Pancreas (tissue), 10 donors: ENCODE results near the gene SHROOM3. TPM values are rescaled to one million over a fixed set of nuclear protein-coding genes. Genes with fewer than 3 reads are reported as not detected.
"Not testable (repeated sequence)": the region's sequence is repeated elsewhere in the genome, so short reads cannot be mapped to it uniquely, and the experiment has no call there.

Experiments
- ATAC-seq, 4 donors: fragments of 200-7000 bp; cut with Tn5 transposase; one replicate each; pipeline versions ENCODE4 v1.8.0 to v1.9.1; 2020; ENCODE audit warnings: mild to moderate bottlenecking in 4 of 4, moderate library complexity in 4 of 4
- DNase-seq, 6 donors: peaks; one replicate each; pipeline ENCODE4 v3.0.0-alpha.2; 2020
- FAIRE-seq: peaks from 2 replicates; lab custom pipeline; 2012; peaks lifted over from hg19 to GRCh38; lab: Jason Lieb, UNC
- H3K27ac ChIP-seq, 4 donors: fragments of 200-600 bp; sonication (generic); 1 replicate in 3 of 4; 2 replicates in 1 of 4; pipeline versions ENCODE4 v1.5.0 to v1.8.0; 2020
- H3K27me3 ChIP-seq, 4 donors: fragments of 200-600 bp; one replicate each; pipeline ENCODE4 v1.8.0; 2021
- H3K36me3 ChIP-seq, 3 donors: fragments of 200-600 bp; sonication (generic) in 1 of 3; one replicate each; pipeline versions ENCODE4 v1.5.0 to v1.8.0; 2020 to 2021
- H3K4me1 ChIP-seq, 3 donors: fragments of 200-600 bp; one replicate each; pipeline ENCODE4 v1.8.0; 2021
- H3K4me3 ChIP-seq, 4 donors: fragments of 200-600 bp; sonication (generic) in 2 of 4; one replicate each; pipeline versions ENCODE4 v1.5.0 to v1.8.0; 2020 to 2021
- H3K9me3 ChIP-seq, 4 donors: fragments of 200-600 bp; one replicate each; pipeline ENCODE4 v1.8.0; 2021
- CTCF ChIP-seq, 4 donors: fragments of 200-600 bp; sonication (generic) in 3 of 4; IDR thresholded peaks; one replicate each; pipeline versions ENCODE4 v1.5.0 to v1.8.0; 2021; ENCODE audit warnings: antibody characterized with exemption in 4 of 4
- WGBS, 2 donors: extraction: QIAGEN DNeasy Blood & Tissue Kit; methylation state at CpG; one replicate each; pipeline ENCODE4 v1.1.7; 2013; 5-methylcytosine and 5-hydroxymethylcytosine counted together
- intact Hi-C, 3 donors: fragments of 100-400 bp; cut with DNase I; formaldehyde crosslinking; loops; one replicate each; pipeline versions ENCODE4 v1.11.1 to v1.14.2; 2022
- polyA plus RNA-seq, 2 donors: library from polyadenylated mRNA; stranded (reverse); fragments of 200-250 nt; gene quantifications; one replicate each; pipeline ENCODE4 v1.2.3, GENCODE V29; 2013
- total RNA-seq, 6 donors: library from RNA; stranded (reverse); fragmentation: NEBNext Ultra II Directional in 4 of 6; extraction: Animal tissue kit (Norgen Biotek cat#: 25700) in 4 of 6; gene quantifications; one replicate each; pipeline versions ENCODE4 v1.2.1 to v1.2.4, GENCODE V29; 2021 to 2023
- donor health status: healthy with polysubstance abuse.
- donor health status: DM: no; HTN: no; CAD: no; lungs with moderate emphysema.
- donor health status: DM: no; HTN: no; CAD: no.
- donor health status: control.
- donor health status: control.
- donor health status: Bipolar disorder and iron deficiency.
- donor health status: DM: yes; HTN: yes; CAD: no.
- donor health status: DM: no; HTN: no; CAD: no.
- donor health status: DM: no; HTN: no; CAD: no.
- donor health status: DM: yes; HTN: yes; CAD: no.

Gene SHROOM3
- total and polyA plus RNA-seq, 8 donors, result 6.2 to 43.5 (median 17.1) TPM

GRCh38 chr4:76449833-76450232, 14.8 kb downstream of the SHROOM3 start:
- Histone ChIP-seq H3K4me1 (peaks cover 0 to 13% (median 0%) of the 10 kb centered on the region in 3 donors), H3K27me3 (no peaks in the 10 kb centered on the region), H3K27ac (peak overlapping the region in 2 of 4 donors; percentile 33 to 57), H3K9me3 (no peaks in the 10 kb centered on the region), H3K36me3 (no peaks in the 10 kb centered on the region), H3K4me3 (no peak overlapping the region)
- DNase-seq, result no peak
- TF ChIP-seq CTCF (IDR thresholded peaks at IDR 0.05), result no peak
- peak; percentile 61 to 87 (median 82) for ATAC-seq
- WGBS, 2 donors, result 53 to 55% methylated on average over 2 of the region's 2 CpGs
- intact Hi-C loops, result loop anchor here in 1 of 3 donors (10.0 kb wide), 1 partner anchor 305 kb away; no protein-coding TSS in a partner anchor
- no peak for FAIRE-seq

DNA sequence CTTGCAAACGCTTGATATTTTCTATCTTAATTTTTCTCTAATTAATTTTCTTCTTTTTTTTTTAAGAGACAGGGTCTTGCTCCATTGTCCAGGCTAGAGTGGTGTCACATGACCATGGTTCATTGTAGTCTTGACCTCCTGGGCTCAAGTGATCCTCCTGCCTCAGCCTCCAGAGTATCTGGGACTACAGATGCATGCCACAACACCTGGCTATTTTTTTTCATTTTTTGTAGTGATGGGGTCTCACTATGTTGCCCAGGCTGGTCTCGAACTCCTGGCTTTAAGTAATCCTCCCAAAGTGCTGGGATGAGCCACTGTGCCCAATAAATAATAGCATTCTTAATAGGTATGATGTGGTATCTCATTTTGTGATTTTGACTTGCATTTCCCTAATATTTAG, 18.2 kb downstream of the SHROOM3 start:
- H3K4me1 ChIP-seq, result peaks cover 0 to 13% (median 0%) of the 10 kb centered on the region in 3 donors
- no peak for TF ChIP-seq CTCF (IDR thresholded peaks at IDR 0.05)
- 77 to 87% methylated on average over 2 of the region's 2 CpGs for WGBS, 2 donors
- no peak overlapping the region for H3K4me3 ChIP-seq
- no peak overlapping the region for H3K27ac ChIP-seq
- no peaks in the 10 kb centered on the region for H3K9me3 ChIP-seq
- intact Hi-C loops, result no loop called here
- no peaks in the 10 kb centered on the region for H3K36me3 ChIP-seq
- ATAC-seq (no peak), DNase-seq (no peak), FAIRE-seq (no peak)
- H3K27me3 ChIP-seq, result no peaks in the 10 kb centered on the region

GRCh38 chr4:76454073-76454472, 19.0 kb downstream of the SHROOM3 start:
- ATAC-seq, H3K36me3 ChIP-seq, H3K4me3 ChIP-seq, H3K27me3 ChIP-seq, FAIRE-seq, DNase-seq, H3K27ac ChIP-seq, H3K9me3 ChIP-seq, intact Hi-C loops: not testable (repeated sequence)
- H3K4me1 ChIP-seq, result peaks cover 0 to 13% (median 0%) of the 10 kb centered on the region in 3 donors
- 86 to 96% methylated on average over 6 of the region's 6 CpGs for WGBS, 2 donors

DNA sequence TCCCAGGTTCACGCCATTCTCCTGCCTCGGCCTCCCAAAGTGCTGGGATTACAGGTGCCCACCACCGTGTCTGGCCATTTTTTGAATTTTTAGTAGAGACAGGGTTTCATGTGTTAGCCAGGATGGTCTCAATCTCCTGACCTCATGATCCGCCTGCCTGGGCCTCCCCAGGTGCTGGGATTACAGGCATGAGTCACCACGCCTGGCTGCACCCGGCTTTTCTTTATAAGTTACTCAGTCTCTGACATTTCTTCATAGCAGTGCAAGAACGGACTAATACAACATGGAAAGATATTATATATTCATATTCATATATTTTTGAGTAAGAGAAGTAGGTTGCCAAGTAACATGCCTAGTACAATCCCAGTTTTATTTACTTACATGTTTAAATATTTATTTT, 22.9 kb downstream of the SHROOM3 start:
- TF ChIP-seq CTCF (IDR thresholded peaks at IDR 0.05), result no peak
- Histone ChIP-seq H3K36me3 (no peaks in the 10 kb centered on the region), H3K4me3 (no peak overlapping the region), H3K4me1 (no peaks in the 10 kb centered on the region), H3K9me3 (no peaks in the 10 kb centered on the region), H3K27me3 (no peaks in the 10 kb centered on the region), H3K27ac (no peak overlapping the region)
- DNase-seq (no peak), FAIRE-seq (no peak), ATAC-seq (no peak)
- intact Hi-C loops, result no loop called here
- WGBS, 2 donors, result 76 to 96% methylated on average over 7 of the region's 7 CpGs

DNA sequence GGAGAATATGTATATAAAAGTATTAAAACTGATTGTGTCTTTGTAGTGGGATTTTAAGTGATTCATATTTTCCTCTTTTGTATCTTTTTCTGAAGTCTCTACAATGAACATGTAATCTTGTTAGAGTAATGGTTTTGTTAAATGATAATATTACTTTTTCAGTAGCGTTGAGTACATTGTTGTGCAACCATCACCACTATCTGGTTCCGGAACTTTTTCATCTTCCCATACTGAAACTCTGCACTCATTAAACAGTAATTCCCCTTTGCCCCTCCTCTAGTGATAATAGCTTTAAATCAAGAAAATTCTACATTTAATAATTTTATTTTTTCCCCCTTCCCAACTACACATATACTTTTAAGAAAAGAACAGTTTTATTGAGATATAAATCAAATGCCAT, 23.3 kb downstream of the SHROOM3 start:
- ATAC-seq (no peak), FAIRE-seq (no peak), DNase-seq (no peak)
- 77 to 83% methylated on average over 2 of the region's 2 CpGs for WGBS, 2 donors
- intact Hi-C loops, result no loop called here
- no peaks in the 10 kb centered on the region for H3K27me3 ChIP-seq
- H3K36me3 ChIP-seq, result no peaks in the 10 kb centered on the region
- no peak overlapping the region for H3K4me3 ChIP-seq
- H3K27ac ChIP-seq, result no peak overlapping the region
- no peaks in the 10 kb centered on the region for H3K9me3 ChIP-seq
- no peak for TF ChIP-seq CTCF (IDR thresholded peaks at IDR 0.05)
- H3K4me1 ChIP-seq, result no peaks in the 10 kb centered on the region
